Iris pigment epithelial cell (primary cell): ENCODE results near the gene CHID1.

Experiments used
- DNase-seq: peaks from one replicate; pipeline ENCODE4 v3.0.0-alpha.2; 2011; ENCODE audit warnings: low read depth

The CHID1 gene

DNA sequence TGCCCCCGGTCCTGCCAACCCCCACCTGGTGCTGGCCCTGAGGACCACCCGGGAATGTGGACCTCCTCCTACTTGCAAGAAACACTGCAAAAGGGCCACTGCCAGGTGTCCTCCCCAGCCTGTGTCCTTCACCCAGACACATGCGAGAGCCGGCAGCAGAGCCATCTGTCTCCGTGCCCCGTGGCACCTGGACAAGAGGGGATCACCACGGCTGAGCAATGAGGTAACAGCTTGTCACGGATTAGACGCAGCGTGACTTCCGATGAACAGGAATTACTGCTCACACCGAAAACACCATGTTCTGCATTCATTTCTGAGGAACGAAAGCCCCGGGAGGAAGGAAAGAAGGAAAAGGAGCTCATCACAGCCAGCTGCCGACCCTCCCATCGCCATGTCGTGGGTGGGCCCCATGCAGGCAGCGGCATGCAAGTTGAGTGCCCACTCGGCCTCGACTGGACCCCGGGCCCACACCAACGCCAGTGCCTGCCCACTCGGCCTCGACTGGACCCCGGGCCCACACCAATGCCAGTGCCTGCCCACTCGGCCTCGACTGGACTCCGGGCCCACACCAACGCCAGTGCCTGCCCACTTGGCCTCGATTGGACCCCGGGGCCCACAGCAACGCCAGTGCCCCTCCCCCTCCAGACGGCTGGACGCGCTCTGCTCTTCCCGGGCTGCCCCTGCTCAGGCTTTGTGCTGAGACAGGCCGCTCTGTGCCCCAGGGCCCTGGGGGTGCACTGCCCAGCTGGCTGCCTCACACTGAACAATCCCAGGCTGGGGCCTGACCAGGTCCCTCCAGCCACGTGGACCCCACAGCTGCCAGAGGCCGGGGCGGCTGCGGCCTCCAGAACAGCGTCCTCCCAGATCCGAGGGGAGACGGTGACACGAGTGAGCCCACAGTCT lies 22.0 kb downstream of the CHID1 start:
- no peak for DNase-seq

DNA sequence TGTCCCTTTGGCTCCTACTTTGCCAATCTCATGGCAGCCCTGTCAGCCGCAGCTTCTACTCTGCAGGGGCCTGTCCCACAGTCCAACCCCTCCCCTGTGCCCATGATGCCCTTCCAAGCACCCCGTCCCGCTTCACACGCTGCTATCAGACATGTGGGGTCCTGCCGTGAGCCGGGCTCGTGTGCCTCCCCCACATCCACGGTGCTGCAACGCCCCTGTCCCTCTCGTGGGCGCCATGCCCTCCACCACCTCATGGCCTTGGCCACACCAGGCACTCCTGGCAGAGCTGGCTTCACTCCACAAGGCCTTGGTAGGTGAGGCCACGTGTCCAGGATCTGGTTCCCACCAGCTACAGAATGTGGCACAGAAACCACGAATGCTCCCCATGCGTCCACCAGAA lies 23.0 kb downstream of the CHID1 start:
- DNase-seq = no peak

DNA sequence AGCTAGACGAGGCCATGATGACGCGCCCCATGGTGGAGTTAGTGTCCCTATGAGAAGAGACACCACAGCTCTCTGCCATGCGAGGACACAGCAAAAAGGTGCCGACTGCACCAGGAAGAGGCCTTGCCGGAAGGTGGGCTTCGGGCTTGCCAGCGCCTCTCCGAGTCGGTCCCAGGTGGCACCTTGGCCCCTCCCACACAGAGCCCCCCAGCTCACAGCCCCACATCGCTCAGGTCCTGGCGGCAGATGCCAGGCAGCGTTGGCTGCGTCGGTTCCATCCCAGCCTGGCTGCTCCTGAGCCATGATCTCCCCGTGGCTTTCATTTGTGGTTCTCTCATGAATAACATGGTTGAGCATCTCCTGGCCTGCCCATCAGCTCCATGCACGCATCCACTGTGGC lies 24.0 kb downstream of the CHID1 start:
- DNase-seq = no peak

DNA sequence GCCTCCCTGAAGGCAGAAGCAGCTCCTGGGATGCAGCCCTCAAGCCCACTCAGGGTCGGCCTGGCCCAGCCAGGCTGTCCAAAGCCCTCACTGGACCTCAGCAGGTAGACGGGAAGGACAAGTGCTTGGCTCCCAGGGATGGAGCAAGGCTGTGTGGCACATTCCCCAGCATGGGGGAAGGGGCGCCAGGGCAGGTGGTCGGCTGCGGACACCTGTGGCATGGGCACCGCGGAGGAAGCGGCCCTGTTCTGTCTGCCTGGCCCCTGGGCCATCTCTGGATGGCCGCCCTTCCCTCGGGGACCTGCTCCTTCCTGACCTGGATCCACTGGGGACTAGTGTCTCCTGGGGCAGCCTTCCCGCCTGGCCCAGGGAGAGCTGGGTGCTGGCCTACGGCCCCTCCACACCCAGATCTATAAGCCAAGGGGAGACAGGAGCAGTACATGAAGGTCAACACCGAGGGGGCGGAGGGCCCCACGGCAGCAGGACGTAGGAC lies 26.0 kb downstream of the CHID1 start:
- DNase-seq = no peak

DNA sequence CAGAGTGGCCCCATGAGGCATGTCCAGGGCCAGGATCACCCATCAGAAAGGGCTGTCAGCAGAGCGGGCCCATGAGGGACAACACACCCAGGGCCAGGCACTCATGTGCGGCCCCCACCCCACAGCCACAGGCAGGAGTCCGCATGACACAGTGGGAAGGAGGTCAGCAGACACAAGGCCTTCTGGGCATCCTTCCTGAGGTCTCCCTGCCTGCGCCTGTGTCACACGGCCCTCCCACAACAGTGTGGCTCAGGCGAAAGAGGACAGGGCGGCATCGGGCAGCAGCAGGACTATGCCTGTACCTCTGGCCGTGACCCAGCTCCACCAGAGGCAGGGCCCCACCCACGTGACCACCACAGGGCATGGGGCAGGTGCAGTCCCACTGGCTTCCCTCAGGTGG lies 27.1 kb downstream of the CHID1 start:
- DNase-seq = no peak

DNA sequence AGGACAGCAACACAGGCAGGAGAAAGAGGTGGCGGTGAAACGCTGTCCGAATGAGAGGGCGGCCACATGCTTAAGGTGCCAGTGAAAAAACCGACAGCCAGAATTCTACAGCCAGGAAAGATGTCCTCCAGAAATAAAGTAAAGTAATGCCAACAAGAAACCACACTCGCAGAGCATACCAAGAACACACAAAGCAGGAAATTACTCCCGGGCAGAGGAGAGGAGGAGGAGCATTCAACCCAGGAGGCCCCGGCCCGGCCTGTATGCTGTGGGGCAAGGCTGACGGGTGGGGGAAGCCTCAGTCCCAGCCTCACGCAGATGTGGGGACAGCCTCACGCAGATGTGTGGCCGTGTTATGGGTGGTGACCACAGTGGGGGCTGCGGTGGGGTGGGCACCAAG lies 28.0 kb downstream of the CHID1 start:
- DNase-seq = no peak

DNA sequence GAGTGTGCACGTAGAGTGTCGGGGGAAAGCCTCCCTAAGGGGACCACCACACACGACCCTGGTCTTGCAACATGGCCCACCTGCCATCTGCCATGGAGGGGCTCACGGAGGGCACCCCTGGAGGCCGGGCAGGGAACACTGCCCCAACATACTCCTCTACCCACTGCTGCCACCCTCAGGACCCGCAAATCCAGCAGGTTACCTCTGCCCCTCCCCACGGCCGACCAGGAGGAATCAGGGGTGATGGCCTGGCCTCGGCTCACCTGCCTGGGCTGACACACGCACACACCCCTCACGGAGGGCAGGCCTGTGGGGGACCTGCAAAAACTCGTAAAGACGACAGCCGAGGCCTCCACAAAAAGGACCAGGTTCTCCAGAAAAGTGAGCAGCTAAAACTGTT lies 30.2 kb downstream of the CHID1 start:
- DNase-seq = no peak

DNA sequence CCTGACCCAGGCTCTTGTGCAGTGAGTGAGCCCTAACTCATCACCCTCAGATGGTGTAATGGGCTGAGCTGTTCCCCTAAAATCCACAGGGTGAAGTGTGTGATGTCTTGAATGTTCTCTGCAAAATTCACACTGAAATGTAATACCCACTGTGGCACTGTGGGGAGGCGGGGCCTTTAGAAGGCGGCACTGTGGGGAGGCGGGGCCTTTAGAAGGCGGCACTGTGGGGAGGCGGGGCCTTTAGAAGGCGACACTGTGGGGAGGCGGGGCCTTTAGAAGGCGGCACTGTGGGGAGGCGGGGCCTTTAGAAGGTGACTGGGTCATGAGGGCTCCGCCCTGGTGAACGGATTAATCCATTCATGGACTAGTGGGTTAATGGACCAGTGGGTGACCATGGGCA lies 33.0 kb downstream of the CHID1 start:
- no peak for DNase-seq

DNA sequence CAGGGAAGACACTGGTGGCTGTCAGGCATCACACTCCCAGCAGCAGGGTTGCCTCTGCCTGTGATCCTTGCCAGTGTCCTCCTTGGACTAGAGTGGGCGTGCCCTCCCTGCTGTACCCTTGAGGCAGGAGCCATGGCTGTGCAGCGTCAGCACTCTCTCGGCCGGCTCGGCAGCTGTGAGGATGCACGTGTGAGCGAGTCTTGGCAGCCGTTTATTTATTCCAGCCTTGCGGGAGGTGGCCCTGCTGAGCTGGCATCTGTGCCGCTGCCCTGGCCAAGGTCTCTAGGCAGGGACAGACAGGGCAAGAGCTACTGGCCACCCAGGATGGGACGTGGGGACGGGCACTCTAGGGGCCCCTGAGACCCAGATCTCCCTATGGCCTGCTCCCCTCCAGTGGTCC lies 34.1 kb downstream of the CHID1 start:
- DNase-seq = no peak

DNA sequence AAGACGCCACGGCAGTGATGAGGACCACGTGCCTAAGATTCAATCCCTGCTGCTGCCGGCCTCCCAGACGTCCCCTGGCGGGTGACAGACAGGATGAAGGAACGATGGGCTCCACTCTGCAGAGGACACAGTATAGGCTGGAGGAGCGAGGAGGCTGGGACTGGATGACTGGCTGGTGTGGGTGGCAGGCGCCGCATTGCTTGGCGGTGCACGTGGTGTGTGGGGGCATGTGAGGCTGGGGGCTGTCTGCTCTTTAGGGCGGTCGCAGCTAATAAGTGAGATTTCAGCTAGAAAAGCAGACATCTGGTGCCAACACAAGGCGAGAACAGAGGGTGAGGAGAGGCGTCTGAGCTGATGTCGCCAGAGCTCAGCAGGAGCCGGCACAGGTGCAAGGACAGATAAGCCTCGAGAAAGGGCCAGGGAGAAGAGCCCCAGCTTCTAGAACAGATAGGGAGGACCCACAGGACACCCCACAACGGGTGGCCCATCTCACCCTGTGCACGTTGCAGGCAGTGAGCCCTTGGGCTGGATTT lies 34.8 kb downstream of the CHID1 start:
- no peak for DNase-seq

DNA sequence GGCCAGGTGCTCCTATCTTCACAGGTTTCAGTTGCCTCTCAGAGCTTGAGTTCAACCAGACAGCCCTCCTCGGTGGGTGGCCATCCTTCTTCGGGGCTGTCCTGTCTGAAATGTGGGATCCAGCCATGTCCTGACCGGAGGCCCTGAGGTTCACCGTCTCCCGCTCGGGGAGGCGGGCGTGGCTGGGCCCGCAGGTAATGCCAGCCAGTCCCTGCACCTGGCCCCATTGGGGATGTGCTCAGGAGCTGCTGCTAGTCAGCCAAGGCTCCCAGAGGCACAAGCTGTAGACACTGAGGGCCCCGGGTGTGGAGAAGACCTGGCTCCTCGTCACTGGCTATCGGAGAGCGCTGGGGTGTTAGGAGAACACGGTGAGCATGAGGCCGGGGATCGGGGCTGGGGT lies 35.4 kb downstream of the CHID1 start:
- DNase-seq = no peak

DNA sequence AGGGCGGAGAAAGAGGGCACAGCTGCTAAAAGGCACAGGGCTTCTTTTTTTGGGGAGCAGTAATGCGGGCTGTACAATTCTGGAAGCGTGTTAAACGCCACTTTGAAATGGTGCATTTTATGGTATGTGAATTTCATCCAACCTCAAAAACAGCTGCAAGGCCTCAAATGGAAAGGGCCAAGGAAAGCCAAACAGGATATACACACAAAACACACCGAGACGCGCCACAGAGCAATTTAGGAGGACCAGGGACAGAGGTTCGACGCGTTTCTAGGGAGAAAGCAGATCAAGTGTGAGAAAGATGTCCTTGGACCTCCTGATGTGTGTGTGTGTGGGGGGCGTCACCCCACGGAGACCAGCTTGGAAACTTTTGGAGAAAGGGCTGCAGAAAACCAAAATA lies 36.9 kb downstream of the CHID1 start:
- DNase-seq = no peak

DNA sequence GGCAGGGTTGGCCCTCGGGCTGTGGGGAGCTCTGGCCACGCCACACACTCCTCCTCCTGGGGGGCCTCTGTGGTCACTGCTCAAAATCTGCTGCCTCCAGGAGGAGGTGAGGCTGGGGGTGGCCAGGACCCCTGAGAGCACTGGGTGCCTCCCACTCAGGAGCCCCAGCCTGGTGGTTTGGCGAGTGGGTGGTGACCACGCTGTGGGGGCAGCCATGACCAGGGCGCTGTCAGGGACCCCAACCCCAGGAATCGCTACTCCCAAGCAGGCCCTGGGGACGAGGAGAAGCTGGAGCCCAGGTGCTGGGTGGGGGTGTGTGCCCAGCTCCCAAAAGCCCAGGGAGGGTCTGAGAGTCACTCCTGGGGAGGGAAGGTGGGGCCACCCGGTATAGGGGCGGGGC lies 37.8 kb downstream of the CHID1 start:
- no peak for DNase-seq

DNA sequence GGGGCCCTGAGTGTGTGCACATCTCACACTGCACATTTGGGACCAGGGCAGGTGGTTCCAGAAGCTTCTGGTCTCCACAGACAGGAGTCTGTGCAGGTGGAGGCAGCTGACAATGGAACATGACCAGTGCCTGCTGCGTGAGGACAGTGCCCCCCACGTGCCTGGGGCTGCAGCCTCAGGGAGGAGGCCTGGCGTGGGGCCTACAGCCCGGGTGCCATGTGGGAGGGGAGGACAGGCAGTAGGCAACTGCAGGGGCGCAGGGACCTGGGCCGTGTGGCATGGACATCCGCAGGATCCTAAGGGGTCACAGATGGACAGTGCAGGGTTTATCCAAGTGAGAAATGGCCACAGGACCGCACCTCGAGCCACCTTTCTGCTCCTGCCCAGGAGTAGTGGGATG lies 39.1 kb downstream of the CHID1 start:
- no peak for DNase-seq

DNA sequence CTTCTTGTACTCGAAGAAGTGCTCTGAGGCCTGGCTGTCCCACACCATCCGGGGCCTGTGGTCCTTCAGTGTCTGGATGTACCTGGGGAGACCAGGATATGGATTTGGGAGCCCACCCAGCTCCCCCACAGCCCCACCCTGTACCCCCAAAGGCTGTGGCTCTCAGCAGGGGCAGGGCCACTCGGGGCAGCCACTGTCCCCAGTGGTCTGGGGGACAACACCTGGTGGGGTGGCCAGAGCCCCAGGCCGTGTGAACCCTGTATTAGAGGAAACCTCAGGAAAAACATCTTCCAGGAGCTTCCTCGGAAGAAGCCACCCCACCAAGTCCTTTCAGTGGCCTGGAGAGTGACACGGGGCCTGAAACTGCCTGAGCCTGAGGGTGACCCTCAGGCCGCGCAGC lies 40.2 kb downstream of the CHID1 start:
- DNase-seq = no peak

DNA sequence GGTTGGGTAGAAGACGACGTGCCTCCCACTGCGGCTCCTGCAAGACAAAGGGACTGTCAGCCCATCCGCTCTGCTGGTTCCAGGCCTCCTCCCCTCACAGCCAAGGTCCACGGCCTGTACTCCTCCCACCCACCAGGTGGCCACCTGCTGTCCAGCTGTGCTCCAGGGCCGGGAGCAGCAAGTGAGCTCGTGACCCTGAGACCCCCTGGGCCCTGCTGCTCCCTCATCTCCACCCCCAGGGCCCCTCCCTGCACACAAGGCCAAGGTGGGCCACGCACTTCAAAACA lies 40.5 kb downstream of the CHID1 start:
- no peak for DNase-seq

DNA sequence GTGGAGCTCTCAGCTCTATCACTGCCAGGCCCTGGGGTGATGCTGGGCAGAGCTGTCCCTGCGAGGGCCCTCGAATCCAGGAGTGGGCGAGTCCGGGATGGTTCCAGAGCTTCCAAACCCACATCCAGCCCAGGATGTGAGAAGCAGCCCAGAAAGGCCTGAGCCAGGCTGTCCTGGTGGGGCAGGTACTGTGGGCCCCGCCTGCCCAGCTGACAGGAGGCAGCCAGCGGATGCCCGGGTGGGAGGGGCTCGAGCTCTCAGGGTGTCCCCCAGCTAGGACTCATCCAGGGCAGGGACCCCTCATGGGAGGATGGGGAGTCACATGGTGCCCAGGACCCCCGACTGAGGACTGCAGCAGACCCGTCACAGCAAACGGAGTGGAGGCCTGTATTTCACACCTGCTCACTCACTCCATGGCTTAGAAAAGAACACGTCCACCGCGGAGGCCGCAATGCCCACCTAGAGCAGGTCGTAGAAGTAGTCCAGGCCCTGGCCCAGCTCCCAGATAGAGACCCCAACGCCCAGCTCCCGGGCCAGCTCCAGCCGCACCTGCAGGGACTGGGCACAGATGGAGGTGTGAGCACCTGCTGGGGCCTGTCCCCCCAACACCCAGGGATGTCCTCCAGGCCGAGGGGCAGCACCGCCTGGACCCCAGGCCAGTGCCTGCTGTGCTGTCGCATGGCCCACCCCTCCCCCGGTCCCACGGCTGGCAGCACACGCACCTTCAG lies 41.0 kb downstream of the CHID1 start:
- DNase-seq = no peak

DNA sequence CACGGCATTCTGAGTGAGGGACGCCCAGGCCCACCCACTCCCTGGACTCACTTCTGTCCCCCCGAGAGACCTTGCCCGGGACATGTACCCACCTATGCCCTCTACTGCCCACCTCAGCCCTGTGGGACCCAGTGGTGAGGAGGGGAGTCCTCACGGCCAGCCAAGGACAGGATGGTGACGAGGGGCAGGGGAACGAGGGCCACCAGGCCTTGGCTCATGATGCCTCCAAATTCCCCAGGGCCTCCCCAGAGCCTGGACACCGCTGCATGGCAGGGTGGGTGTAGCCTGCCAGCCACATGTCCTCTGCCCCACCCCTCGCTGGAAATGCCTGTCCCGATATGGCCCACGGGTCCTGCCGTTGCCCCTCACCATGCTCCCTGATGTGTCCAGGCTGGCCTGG lies 41.8 kb downstream of the CHID1 start:
- DNase-seq = no peak

DNA sequence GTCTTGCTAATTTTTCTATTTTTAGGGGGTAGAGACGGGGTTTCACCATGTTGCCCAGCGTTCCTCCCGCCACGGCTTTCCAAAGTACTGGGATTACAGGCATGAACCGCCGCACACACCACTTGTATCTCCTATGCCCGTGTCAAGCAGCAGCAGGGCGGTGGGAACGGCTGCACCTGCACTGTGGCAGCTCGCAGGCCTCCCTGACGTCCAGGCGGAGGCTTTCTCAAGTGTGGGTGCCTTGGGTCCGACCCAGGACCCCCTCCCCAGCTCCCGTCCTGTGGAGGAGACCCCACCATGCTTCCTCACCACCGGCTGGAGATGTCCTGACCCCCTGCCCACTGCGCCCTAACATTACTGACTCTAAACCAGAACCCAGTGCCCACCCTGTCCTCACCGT lies 42.2 kb downstream of the CHID1 start:
- DNase-seq = no peak

DNA sequence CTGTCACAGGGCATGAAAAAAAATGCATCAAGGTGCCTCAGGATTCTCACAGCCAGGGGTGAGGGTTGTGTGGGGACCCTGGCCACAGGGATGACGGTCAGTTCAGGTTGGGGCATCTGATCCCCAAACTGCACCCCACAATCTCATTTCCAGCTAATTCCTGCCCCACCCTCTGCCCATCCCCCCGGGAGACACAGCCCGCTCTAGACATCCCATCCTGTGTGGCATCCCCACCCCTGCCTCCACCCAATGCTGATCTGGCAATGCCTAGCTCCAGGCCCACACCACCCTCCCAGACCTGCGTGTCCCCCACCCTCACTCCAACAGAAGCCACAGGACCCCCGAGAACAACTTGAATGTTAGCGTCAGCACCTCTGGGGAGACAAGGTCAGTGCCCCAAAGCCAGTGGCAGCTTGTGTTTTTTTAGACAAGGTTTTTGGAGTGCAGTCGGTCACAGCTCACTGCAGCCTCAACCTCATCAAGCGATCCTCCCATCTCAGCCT lies 42.7 kb downstream of the CHID1 start:
- DNase-seq = no peak

DNA sequence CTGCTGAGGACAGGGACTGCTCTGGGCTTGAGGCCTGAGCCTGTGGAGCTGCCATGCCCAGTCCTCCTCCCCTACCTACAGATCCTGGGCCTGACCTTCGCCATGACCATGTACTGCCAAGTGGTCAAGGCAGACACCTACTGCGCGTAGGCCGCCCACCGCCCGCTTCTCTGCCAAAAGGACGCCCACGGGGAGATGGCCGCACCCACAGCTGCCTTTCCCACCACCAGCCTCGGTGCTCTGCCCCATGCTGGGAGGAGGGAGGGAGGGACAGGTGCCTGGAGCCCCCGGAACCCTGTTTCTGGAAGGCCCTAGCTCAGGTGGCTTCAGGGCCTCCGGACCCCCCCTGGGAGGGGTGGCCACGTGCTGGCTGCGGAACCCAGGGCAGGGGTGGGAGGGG lies 44.1 kb downstream of the CHID1 start:
- DNase-seq = no peak

DNA sequence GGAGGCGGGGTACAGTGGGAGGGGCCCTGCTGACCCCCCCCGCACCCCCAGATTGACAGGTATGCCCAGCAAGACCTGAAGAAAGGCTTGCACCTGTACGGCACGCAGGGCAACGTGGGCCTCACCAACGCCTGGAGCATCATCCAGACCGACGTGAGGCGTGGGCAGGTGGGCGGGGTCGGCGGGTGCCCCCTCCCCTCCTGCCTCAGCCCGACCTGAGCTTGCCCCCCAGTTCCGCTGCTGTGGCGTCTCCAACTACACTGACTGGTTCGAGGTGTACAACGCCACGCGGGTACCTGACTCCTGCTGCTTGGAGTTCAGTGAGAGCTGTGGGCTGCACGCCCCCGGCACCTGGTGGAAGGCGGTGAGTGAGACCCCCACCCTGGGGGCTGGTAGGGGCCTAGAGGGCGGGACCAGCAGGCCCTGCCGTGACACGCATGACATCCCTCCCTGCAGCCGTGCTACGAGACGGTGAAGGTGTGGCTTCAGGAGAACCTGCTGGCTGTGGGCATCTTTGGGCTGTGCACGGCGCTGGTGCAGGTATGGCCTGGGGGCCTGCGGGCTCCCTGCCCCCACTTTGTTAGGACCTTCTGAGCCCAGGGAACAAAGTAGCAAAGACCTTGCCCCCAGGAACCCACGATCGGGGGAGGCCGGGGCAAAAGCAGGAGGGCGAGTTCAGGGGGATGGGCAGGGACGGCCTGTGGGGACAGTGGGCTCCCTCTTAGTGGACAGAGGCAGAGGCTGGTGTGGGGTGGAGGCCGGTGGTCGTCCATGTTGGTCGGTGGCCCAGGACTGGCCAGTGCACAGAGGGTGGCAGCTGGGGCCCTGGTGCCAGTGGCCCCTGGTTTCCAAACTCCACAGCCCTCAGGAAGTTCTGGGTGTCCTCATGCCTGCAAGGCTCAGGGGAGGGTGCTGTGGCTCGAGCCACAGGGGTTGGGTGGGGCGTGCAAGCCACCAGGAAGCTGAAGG lies 44.9 kb downstream of the CHID1 start:
- DNase-seq = no peak
